Caco-2 (cell line): ENCODE measurements around the gene GRB14. TPM values are rescaled to one million over a fixed set of nuclear protein-coding genes. Genes with fewer than 3 reads are reported as not detected.

Experiments
- BruUV-seq: library from RNA; stranded (reverse); fragments of 400-500 nt; replicated peaks from 2 replicates; lab custom pipeline; 2021; lab: Mats Ljungman, UMichigan
- CTCF ChIA-PET: fragments of 300-600 bp; sonication (Branson Sonifier 250); formaldehyde crosslinking; loops from one replicate; lab custom pipeline; 2022; ENCODE audit warnings: antibody characterized with exemption; lab: Charles Lee
- POLR2A ChIA-PET: fragments of 300-600 bp; sonication (Branson Sonifier 250); formaldehyde crosslinking; loops from one replicate; lab custom pipeline; 2022; ENCODE audit warnings: antibody characterized with exemption; lab: Charles Lee
- DNase-seq, 2 experiments: peaks; one replicate each; pipeline versions ENCODE4 v3.0.0 to v3.0.0-alpha.2; 2020 to 2022
- H3K27me3 ChIP-seq: replicated peaks from 2 replicates; pipeline ENCODE4 v1.6.0; 2011; ENCODE audit warnings: low read length; ENCODE audit not compliant: control insufficient read depth, insufficient read depth
- H3K36me3 ChIP-seq: 2 replicates; pipeline ENCODE4 v1.5.1; 2011; ENCODE audit warnings: low read length; ENCODE audit not compliant: control insufficient read depth, insufficient read depth
- H3K4me1 ChIP-seq: fragments of 250-450 bp; sonication (Bioruptor Pico); 2 replicates; pipeline ENCODE4 v1.5.1; 2020; ENCODE audit warnings: mild to moderate bottlenecking
- H3K4me3 ChIP-seq: 2 replicates; pipeline ENCODE4 v1.5.1; 2011; ENCODE audit warnings: low read depth, mild to moderate bottlenecking, control low read depth, low read length
- H3K9me3 ChIP-seq: fragments of 250-450 bp; sonication (Bioruptor Pico); 2 replicates; pipeline ENCODE4 v1.5.1; 2020; ENCODE audit warnings: mild to moderate bottlenecking, moderate library complexity
- H3K27ac Mint-ChIP-seq: one replicate; pipeline ENCODE4 v1.8.0; 2022; ENCODE audit warnings: mixed read lengths; ENCODE audit not compliant: unreplicated experiment
- H3K27me3 Mint-ChIP-seq: one replicate; pipeline ENCODE4 v1.8.0; 2022; ENCODE audit warnings: mixed read lengths; ENCODE audit not compliant: insufficient read depth, unreplicated experiment
- H3K36me3 Mint-ChIP-seq: one replicate; pipeline ENCODE4 v1.8.0; 2022; ENCODE audit warnings: mild to moderate bottlenecking, mixed read lengths; ENCODE audit not compliant: insufficient read depth, unreplicated experiment
- H3K4me1 Mint-ChIP-seq: one replicate; pipeline ENCODE4 v1.8.0; 2022; ENCODE audit warnings: low read depth, mixed read lengths; ENCODE audit not compliant: unreplicated experiment
- H3K4me3 Mint-ChIP-seq: one replicate; pipeline ENCODE4 v1.8.0; 2022; ENCODE audit warnings: mild to moderate bottlenecking, moderate library complexity, mixed read lengths; ENCODE audit not compliant: unreplicated experiment
- H3K9me3 Mint-ChIP-seq: one replicate; pipeline ENCODE4 v1.8.0; 2022; ENCODE audit warnings: mixed read lengths; ENCODE audit not compliant: unreplicated experiment
- intact Hi-C: fragments of 100-400 bp; cut with micrococcal nuclease; formaldehyde crosslinking; loops from one replicate; pipeline ENCODE4 v1.10.0; 2022; ENCODE audit not compliant: unreplicated experiment
- total RNA-seq: library from RNA; stranded (reverse); gene quantifications from 2 replicates; pipeline ENCODE4 v1.2.3, GENCODE V29; 2022
- TF ChIP-seq, protein P1 (sequence below), 2 experiments: fragments of 200-600 bp in 1 of 2; IDR thresholded peaks; 1 replicate in 1 of 2; 2 replicates in 1 of 2; pipeline versions ENCODE4 v1.5.1 to v1.8.0; 2011 to 2022; ENCODE audit warnings: antibody characterized with exemption in 1 of 2, control low read depth in 1 of 2, inconsistent platforms in 1 of 2, low read depth in 1 of 2, low read length in 1 of 2, mild to moderate bottlenecking in 1 of 2, moderate library complexity in 1 of 2; ENCODE audit not compliant: insufficient read depth in 1 of 2, severe bottlenecking in 1 of 2, unreplicated experiment in 1 of 2

The GRB14 gene
- total RNA-seq, 1 experiment from 2014 or later, result 12.7 TPM

DNA sequence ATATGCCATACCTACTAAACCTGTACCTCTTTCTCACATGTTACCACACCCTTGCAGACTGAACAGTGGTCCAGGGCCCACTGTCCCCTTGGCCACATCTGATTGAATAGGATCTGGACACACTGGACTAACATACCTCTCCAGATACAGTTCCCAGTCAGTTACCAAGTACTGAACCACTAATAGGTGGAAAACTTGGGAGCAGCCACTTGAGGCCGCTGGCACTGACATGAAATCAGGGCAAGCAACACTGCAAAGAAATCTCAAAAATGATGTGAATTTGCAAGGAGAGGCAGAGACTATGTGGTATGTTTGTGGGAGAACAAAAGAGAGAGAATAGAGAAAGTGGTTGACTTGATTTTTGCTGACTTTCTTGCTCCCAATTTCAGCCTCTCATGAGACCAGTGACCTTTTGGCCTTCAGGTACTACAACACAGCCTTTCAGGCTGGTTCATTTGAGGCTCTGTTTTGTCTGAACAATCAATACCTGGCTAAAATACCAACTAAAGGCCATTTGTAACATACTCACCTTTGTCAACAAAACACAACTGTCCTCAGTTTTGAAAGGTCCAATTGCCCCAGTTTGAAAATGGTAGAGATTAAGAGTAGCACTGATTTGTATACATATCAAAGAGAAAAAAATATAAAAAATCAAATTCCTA lies 7.8 kb downstream of the GRB14 start:
- BruUV-seq, result no TSS peak
- no peak overlapping the region for H3K4me3 Mint-ChIP-seq
- intact Hi-C loops, result no loop called here
- no peaks in the 10 kb centered on the region for H3K9me3 Mint-ChIP-seq
- ChIA-PET CTCF (no interaction called here), POLR2A (no interaction called here)
- TF ChIP-seq, protein P1, sequence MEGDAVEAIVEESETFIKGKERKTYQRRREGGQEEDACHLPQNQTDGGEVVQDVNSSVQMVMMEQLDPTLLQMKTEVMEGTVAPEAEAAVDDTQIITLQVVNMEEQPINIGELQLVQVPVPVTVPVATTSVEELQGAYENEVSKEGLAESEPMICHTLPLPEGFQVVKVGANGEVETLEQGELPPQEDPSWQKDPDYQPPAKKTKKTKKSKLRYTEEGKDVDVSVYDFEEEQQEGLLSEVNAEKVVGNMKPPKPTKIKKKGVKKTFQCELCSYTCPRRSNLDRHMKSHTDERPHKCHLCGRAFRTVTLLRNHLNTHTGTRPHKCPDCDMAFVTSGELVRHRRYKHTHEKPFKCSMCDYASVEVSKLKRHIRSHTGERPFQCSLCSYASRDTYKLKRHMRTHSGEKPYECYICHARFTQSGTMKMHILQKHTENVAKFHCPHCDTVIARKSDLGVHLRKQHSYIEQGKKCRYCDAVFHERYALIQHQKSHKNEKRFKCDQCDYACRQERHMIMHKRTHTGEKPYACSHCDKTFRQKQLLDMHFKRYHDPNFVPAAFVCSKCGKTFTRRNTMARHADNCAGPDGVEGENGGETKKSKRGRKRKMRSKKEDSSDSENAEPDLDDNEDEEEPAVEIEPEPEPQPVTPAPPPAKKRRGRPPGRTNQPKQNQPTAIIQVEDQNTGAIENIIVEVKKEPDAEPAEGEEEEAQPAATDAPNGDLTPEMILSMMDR (IDR thresholded peaks at IDR 0.05; ENCODE audit: insufficient read depth in 1 of 2, low read depth in 1 of 2, low read length in 1 of 2, severe bottlenecking in 1 of 2, unreplicated experiment in 1 of 2), result no peak
- Histone ChIP-seq H3K4me1 (no peaks in the 10 kb centered on the region), H3K36me3 (no peaks in the 10 kb centered on the region), H3K27me3 (no peaks in the 10 kb centered on the region), H3K4me3 (no peak overlapping the region), H3K9me3 (no peaks in the 10 kb centered on the region)
- no peaks in the 10 kb centered on the region for H3K27me3 Mint-ChIP-seq
- no peak for DNase-seq
- H3K36me3 Mint-ChIP-seq, result no peaks in the 10 kb centered on the region
- H3K27ac Mint-ChIP-seq, result no peak overlapping the region
- H3K4me1 Mint-ChIP-seq, result no peaks in the 10 kb centered on the region

DNA sequence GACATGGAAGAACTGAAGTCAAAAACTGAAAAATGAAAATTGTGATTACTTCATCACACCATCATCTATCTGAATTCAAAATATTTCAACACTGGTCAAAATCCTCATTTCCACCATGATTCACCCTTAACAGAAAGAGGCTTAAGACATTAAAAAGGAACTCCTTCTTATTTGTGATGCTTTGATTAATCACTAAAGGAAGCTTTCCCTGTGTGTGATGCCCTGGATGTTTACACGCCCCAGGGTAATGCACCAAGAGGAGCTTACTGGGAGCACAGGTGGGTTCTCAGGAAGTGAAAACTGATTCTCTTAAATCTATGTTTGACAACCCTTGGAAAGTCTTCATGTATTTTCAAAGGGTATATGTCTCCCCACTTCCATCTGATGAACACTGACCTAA lies 11.5 kb downstream of the GRB14 start:
- intact Hi-C loops, result no loop called here
- TF ChIP-seq, protein P1 (IDR thresholded peaks at IDR 0.05; ENCODE audit: insufficient read depth in 1 of 2, low read depth in 1 of 2, low read length in 1 of 2, severe bottlenecking in 1 of 2, unreplicated experiment in 1 of 2), result no peak
- H3K27me3 Mint-ChIP-seq, result no peaks in the 10 kb centered on the region
- no peaks in the 10 kb centered on the region for H3K36me3 Mint-ChIP-seq
- Histone ChIP-seq H3K4me1 (no peaks in the 10 kb centered on the region), H3K9me3 (no peaks in the 10 kb centered on the region), H3K36me3 (no peaks in the 10 kb centered on the region), H3K4me3 (no peak overlapping the region), H3K27me3 (no peaks in the 10 kb centered on the region)
- H3K4me3 Mint-ChIP-seq, result no peak overlapping the region
- DNase-seq, result no peak
- H3K4me1 Mint-ChIP-seq, result no peaks in the 10 kb centered on the region
- no peaks in the 10 kb centered on the region for H3K9me3 Mint-ChIP-seq
- ChIA-PET CTCF (interaction anchor here (0.5 kb wide), 1 partner anchor 77 kb away, joined by 6 read pairs; no protein-coding TSS in a partner anchor), POLR2A (no interaction called here)
- BruUV-seq, result no TSS peak
- no peak overlapping the region for H3K27ac Mint-ChIP-seq

DNA sequence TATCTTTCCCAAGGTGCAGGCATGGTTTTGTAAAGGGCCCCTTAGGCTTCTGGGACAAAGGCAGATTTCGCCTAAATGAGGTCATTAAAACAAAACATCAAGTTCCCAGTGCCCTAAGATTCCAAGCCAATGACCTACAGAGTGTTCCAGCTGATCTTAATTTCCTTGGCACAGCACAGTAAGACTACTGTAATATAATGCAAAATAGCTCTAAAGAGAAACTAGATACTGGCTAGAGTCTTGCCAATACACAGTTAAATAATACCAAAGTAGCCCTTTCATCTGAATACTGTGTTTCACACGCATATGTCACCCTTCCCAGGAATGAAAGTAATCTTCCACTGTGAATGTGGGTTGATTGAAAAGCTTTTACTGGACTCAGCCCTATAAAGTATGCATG lies 14.7 kb downstream of the GRB14 start:
- H3K36me3 ChIP-seq, result no peaks in the 10 kb centered on the region
- ChIA-PET POLR2A (interaction anchor here (0.6 kb wide), 1 partner anchor 65 kb away, joined by 3 read pairs; no protein-coding TSS in a partner anchor), CTCF (no interaction called here)
- H3K4me1 ChIP-seq, result no peaks in the 10 kb centered on the region
- no peaks in the 10 kb centered on the region for H3K27me3 ChIP-seq
- no peak for DNase-seq
- H3K27me3 Mint-ChIP-seq, result no peaks in the 10 kb centered on the region
- H3K27ac Mint-ChIP-seq, result no peak overlapping the region
- TF ChIP-seq, protein P1 (IDR thresholded peaks at IDR 0.05; ENCODE audit: insufficient read depth in 1 of 2, low read depth in 1 of 2, low read length in 1 of 2, severe bottlenecking in 1 of 2, unreplicated experiment in 1 of 2), result no peak
- H3K36me3 Mint-ChIP-seq, result no peaks in the 10 kb centered on the region
- H3K9me3 Mint-ChIP-seq, result no peaks in the 10 kb centered on the region
- intact Hi-C loops, result no loop called here
- H3K9me3 ChIP-seq, result no peaks in the 10 kb centered on the region
- H3K4me3 Mint-ChIP-seq, result no peak overlapping the region
- no TSS peak for BruUV-seq
- no peak overlapping the region for H3K4me3 ChIP-seq
- no peaks in the 10 kb centered on the region for H3K4me1 Mint-ChIP-seq
